ENCODE data around the gene NUP188.

NUP188 gene

GRCh38 chr9:128902351-128903078, 45.0 kb upstream of the NUP188 start:
- no peak for DNase-seq (ENCODE audit: low read depth, low spot score)
- H3K36me3 ChIP-seq (ENCODE audit: insufficient read depth, low read length), result peaks cover 10% of the 10 kb centered on the region; the same call in 1 of the 2 replicates
- no peak overlapping the region for H3K9ac ChIP-seq (ENCODE audit: insufficient read length)
- no peak for TF ChIP-seq FOXP2 (optimal IDR thresholded peaks at IDR 0.05; ENCODE audit: control extremely low read depth, extremely low read length, insufficient read depth)
- TF ChIP-seq POLR2AphosphoS5 (IDR thresholded peaks at IDR 0.05; ENCODE audit: borderline replicate concordance, low read depth, low read length), result no peak
- no peak for TF ChIP-seq EZH2 (IDR thresholded peaks at IDR 0.05)
- no peak overlapping the region for H3K4me3 ChIP-seq
- no peaks in the 10 kb centered on the region for H3K9me3 ChIP-seq (ENCODE audit: low read depth, low read length)
- no peak overlapping the region for H3K27ac ChIP-seq

- no peak overlapping the region for H3K27ac ChIP-seq
- H3K4me3 ChIP-seq, result no peak overlapping the region
- peaks cover 15% of the 10 kb centered on the region; the same call in 1 of the 2 replicates for H3K36me3 ChIP-seq (ENCODE audit: insufficient read depth, low read length)
- H3K9me3 ChIP-seq (ENCODE audit: low read depth, low read length), result no peaks in the 10 kb centered on the region
- H3K9ac ChIP-seq (ENCODE audit: insufficient read length), result no peak overlapping the region
- TF ChIP-seq POLR2AphosphoS5 (IDR thresholded peaks at IDR 0.05; ENCODE audit: borderline replicate concordance, low read depth, low read length) (no peak), EZH2 (IDR thresholded peaks at IDR 0.05) (no peak), FOXP2 (optimal IDR thresholded peaks at IDR 0.05; ENCODE audit: control extremely low read depth, extremely low read length, insufficient read depth) (no peak)
- DNase-seq (ENCODE audit: low read depth, low spot score), result no peak
Measured at GRCh38 chr9:128903079-128903461, 44.4 kb upstream of the NUP188 start.

- H3K9ac ChIP-seq (ENCODE audit: insufficient read length), result no peak overlapping the region
- no peaks in the 10 kb centered on the region for H3K9me3 ChIP-seq (ENCODE audit: low read depth, low read length)
- peaks cover 17% of the 10 kb centered on the region; the same call in 1 of the 2 replicates for H3K36me3 ChIP-seq (ENCODE audit: insufficient read depth, low read length)
- no peak for TF ChIP-seq POLR2AphosphoS5 (IDR thresholded peaks at IDR 0.05; ENCODE audit: borderline replicate concordance, low read depth, low read length)
- TF ChIP-seq EZH2 (IDR thresholded peaks at IDR 0.05), result no peak
- TF ChIP-seq FOXP2 (optimal IDR thresholded peaks at IDR 0.05; ENCODE audit: control extremely low read depth, extremely low read length, insufficient read depth), result no peak
- no peak for DNase-seq (ENCODE audit: low read depth, low spot score)
- no peak overlapping the region for H3K4me3 ChIP-seq
- no peak overlapping the region for H3K27ac ChIP-seq
Measured at GRCh38 chr9:128903871-128904620, 43.5 kb upstream of the NUP188 start.

GRCh38 chr9:128905964-128906363, 41.5 kb upstream of the NUP188 start:
- Histone ChIP-seq H3K27ac (no peak overlapping the region), H3K9ac (ENCODE audit: insufficient read length) (no peak overlapping the region), H3K36me3 (ENCODE audit: insufficient read depth, low read length) (peaks cover 21% of the 10 kb centered on the region; the same call in 1 of the 2 replicates), H3K4me3 (no peak overlapping the region), H3K9me3 (ENCODE audit: low read depth, low read length) (no peaks in the 10 kb centered on the region)
- no peak for TF ChIP-seq FOXP2 (optimal IDR thresholded peaks at IDR 0.05; ENCODE audit: control extremely low read depth, extremely low read length, insufficient read depth)
- no peak for TF ChIP-seq EZH2 (IDR thresholded peaks at IDR 0.05)
- no peak for TF ChIP-seq POLR2AphosphoS5 (IDR thresholded peaks at IDR 0.05; ENCODE audit: borderline replicate concordance, low read depth, low read length)
- DNase-seq (ENCODE audit: low read depth, low spot score), result no peak

- no peak for DNase-seq (ENCODE audit: low read depth, low spot score)
- Histone ChIP-seq H3K36me3 (ENCODE audit: insufficient read depth, low read length) (peaks cover 21% of the 10 kb centered on the region; the same call in 1 of the 2 replicates), H3K9ac (ENCODE audit: insufficient read length) (no peak overlapping the region), H3K27ac (no peak overlapping the region), H3K9me3 (ENCODE audit: low read depth, low read length) (no peaks in the 10 kb centered on the region), H3K4me3 (no peak overlapping the region)
- TF ChIP-seq POLR2AphosphoS5 (IDR thresholded peaks at IDR 0.05; ENCODE audit: borderline replicate concordance, low read depth, low read length) (no peak), EZH2 (IDR thresholded peaks at IDR 0.05) (no peak), FOXP2 (optimal IDR thresholded peaks at IDR 0.05; ENCODE audit: control extremely low read depth, extremely low read length, insufficient read depth) (no peak)
Measured at GRCh38 chr9:128906741-128907140, 40.8 kb upstream of the NUP188 start.

- no peak for TF ChIP-seq POLR2AphosphoS5 (IDR thresholded peaks at IDR 0.05; ENCODE audit: borderline replicate concordance, low read depth, low read length)
- Histone ChIP-seq H3K9ac (ENCODE audit: insufficient read length) (no peak overlapping the region), H3K36me3 (ENCODE audit: insufficient read depth, low read length) (peaks cover 21% of the 10 kb centered on the region; the same call in 1 of the 2 replicates)
Measured at GRCh38 chr9:128908372-128908771, 39.1 kb upstream of the NUP188 start.

GRCh38 chr9:128909859-128910258, 37.6 kb upstream of the NUP188 start:
- H3K4me3 ChIP-seq, result no peak overlapping the region
- no peak overlapping the region for H3K27ac ChIP-seq
- peaks cover 21% of the 10 kb centered on the region; the same call in 1 of the 2 replicates for H3K36me3 ChIP-seq (ENCODE audit: insufficient read depth, low read length)
- no peak overlapping the region for H3K9ac ChIP-seq (ENCODE audit: insufficient read length)
- DNase-seq (ENCODE audit: low read depth, low spot score), result no peak
- TF ChIP-seq POLR2AphosphoS5 (IDR thresholded peaks at IDR 0.05; ENCODE audit: borderline replicate concordance, low read depth, low read length), result no peak
- no peak for TF ChIP-seq EZH2 (IDR thresholded peaks at IDR 0.05)
- TF ChIP-seq FOXP2 (optimal IDR thresholded peaks at IDR 0.05; ENCODE audit: control extremely low read depth, extremely low read length, insufficient read depth), result no peak
- no peaks in the 10 kb centered on the region for H3K9me3 ChIP-seq (ENCODE audit: low read depth, low read length)

More at GRCh38 chr9:128908372-128908771, 39.1 kb upstream of the NUP188 start:
- no peak overlapping the region for H3K27ac ChIP-seq
- H3K4me3 ChIP-seq, result no peak overlapping the region
- DNase-seq (ENCODE audit: low read depth, low spot score), result no peak
- no peaks in the 10 kb centered on the region for H3K9me3 ChIP-seq (ENCODE audit: low read depth, low read length)

- H3K9me3 ChIP-seq (ENCODE audit: low read depth, low read length), result no peaks in the 10 kb centered on the region
- TF ChIP-seq POLR2AphosphoS5 (IDR thresholded peaks at IDR 0.05; ENCODE audit: borderline replicate concordance, low read depth, low read length) (no peak), EZH2 (IDR thresholded peaks at IDR 0.05) (no peak), FOXP2 (optimal IDR thresholded peaks at IDR 0.05; ENCODE audit: control extremely low read depth, extremely low read length, insufficient read depth) (no peak)
- H3K9ac ChIP-seq (ENCODE audit: insufficient read length), result no peak overlapping the region
- DNase-seq (ENCODE audit: low read depth, low spot score), result no peak
- H3K4me3 ChIP-seq, result no peak overlapping the region
- no peak overlapping the region for H3K27ac ChIP-seq
- H3K36me3 ChIP-seq (ENCODE audit: insufficient read depth, low read length), result peaks cover 21% of the 10 kb centered on the region; the same call in 1 of the 2 replicates
Measured at GRCh38 chr9:128910906-128911305, 36.6 kb upstream of the NUP188 start.

Measured in SK-N-MC (cell line).